ENCODE data around the gene CD7.
"Not testable (repeated sequence)": the region's sequence is repeated elsewhere in the genome, so short reads cannot be mapped to it uniquely, and the experiment has no call there.

GRCh38 chr17:82347994-82348393, 30.6 kb upstream of the CD7 start:
- not testable (repeated sequence) for TF ChIP-seq CTCF (IDR thresholded peaks at IDR 0.05; ENCODE audit: low read depth, low read length); EZH2phosphoT487 (IDR thresholded peaks at IDR 0.05; ENCODE audit: low read depth)
